ENCODE data around the gene TBC1D20.
"Not testable (repeated sequence)": the region's sequence is repeated elsewhere in the genome, so short reads cannot be mapped to it uniquely, and the experiment has no call there.

TBC1D20 gene

GRCh38 chr20:460180-460579 is 2.2 kb downstream of the TBC1D20 start:
- no peak for DNase-seq (ENCODE audit: low read depth)
- H3K4me3 ChIP-seq (ENCODE audit: low read length), result peak overlapping the region; percentile 85
- no peak for TF ChIP-seq CTCF (conservative IDR thresholded peaks at IDR 0.05; ENCODE audit: low read length)

- no peak for DNase-seq (ENCODE audit: low read depth)
- H3K4me3 ChIP-seq (ENCODE audit: low read length), result no peak overlapping the region
- no peak for TF ChIP-seq CTCF (conservative IDR thresholded peaks at IDR 0.05; ENCODE audit: low read length)
Observed at GRCh38 chr20:458776-459175, 3.6 kb downstream of the TBC1D20 start.

- TF ChIP-seq CTCF (conservative IDR thresholded peaks at IDR 0.05; ENCODE audit: low read length), result no peak
- no peak overlapping the region for H3K4me3 ChIP-seq (ENCODE audit: low read length)
- DNase-seq (ENCODE audit: low read depth), result no peak
Observed at GRCh38 chr20:454951-455350, 7.4 kb downstream of the TBC1D20 start.

GRCh38 chr20:452021-452420 is 10.3 kb downstream of the TBC1D20 start:
- not testable (repeated sequence) for H3K4me3 ChIP-seq (ENCODE audit: low read length)

GRCh38 chr20:445514-446336 is 16.6 kb downstream of the TBC1D20 start:
- DNase-seq (ENCODE audit: low read depth), result no peak
- H3K4me3 ChIP-seq (ENCODE audit: low read length), result no peak overlapping the region
- TF ChIP-seq CTCF (conservative IDR thresholded peaks at IDR 0.05; ENCODE audit: low read length), result no peak

More at GRCh38 chr20:452021-452420, 10.3 kb downstream of the TBC1D20 start:
- DNase-seq (ENCODE audit: low read depth), result not testable (repeated sequence)

- DNase-seq (ENCODE audit: low read depth), result peak; percentile 66
- TF ChIP-seq CTCF (conservative IDR thresholded peaks at IDR 0.05; ENCODE audit: low read length), result no peak
Observed at GRCh38 chr20:444862-445426, 17.4 kb downstream of the TBC1D20 start.

GRCh38 chr20:444117-444516 is 18.2 kb downstream of the TBC1D20 start:
- TF ChIP-seq CTCF (conservative IDR thresholded peaks at IDR 0.05; ENCODE audit: low read length), result no peak
- no peak for DNase-seq (ENCODE audit: low read depth)
- H3K4me3 ChIP-seq (ENCODE audit: low read length), result no peak overlapping the region

More at GRCh38 chr20:444862-445426, 17.4 kb downstream of the TBC1D20 start:
- no peak overlapping the region for H3K4me3 ChIP-seq (ENCODE audit: low read length)
